Loucy (cell line): Measurements from ENCODE around the gene PHF20.

ENCODE experiments used
- H2AFZ ChIP-seq: fragments of 200-600 bp; sonication (generic); 2 replicates; pipeline ENCODE4 v1.6.0; 2016; ENCODE audit warnings: antibody characterized with exemption, mild to moderate bottlenecking, low read length, moderate library complexity
- H3F3A ChIP-seq: fragments of 200-600 bp; 2 replicates; pipeline ENCODE4 v1.6.0; 2016; ENCODE audit warnings: antibody characterized with exemption, low read depth, mild to moderate bottlenecking
- H3K27me3 ChIP-seq: fragments of 200-600 bp; sonication (generic); 2 replicates; pipeline ENCODE4 v1.6.1; 2014; ENCODE audit warnings: low read length, mild to moderate bottlenecking; ENCODE audit not compliant: insufficient read depth, poor library complexity, severe bottlenecking
- H3K36me3 ChIP-seq: fragments of 200-600 bp; sonication (generic); 2 replicates; pipeline ENCODE4 v1.6.1; 2016; ENCODE audit warnings: low read length; ENCODE audit not compliant: insufficient read depth
- H3K4me1 ChIP-seq: fragments of 200-600 bp; sonication (generic); 2 replicates; pipeline ENCODE4 v1.5.1; 2014; ENCODE audit warnings: low read length, mild to moderate bottlenecking; ENCODE audit not compliant: insufficient read depth, poor library complexity, severe bottlenecking
- H3K4me2 ChIP-seq: fragments of 200-600 bp; sonication (generic); 2 replicates; pipeline ENCODE4 v1.6.0; 2014; ENCODE audit warnings: antibody characterized with exemption, low read length, low read depth, mild to moderate bottlenecking; ENCODE audit not compliant: poor library complexity, severe bottlenecking
- H3K4me3 ChIP-seq: fragments of 200-600 bp; sonication (generic); 2 replicates; pipeline ENCODE4 v1.5.1; 2014; ENCODE audit warnings: low read length, mild to moderate bottlenecking, mixed read lengths; ENCODE audit not compliant: poor library complexity, severe bottlenecking
- H3K79me2 ChIP-seq: fragments of 200-600 bp; sonication (generic); 2 replicates; pipeline ENCODE4 v1.6.1; 2014; ENCODE audit warnings: low read length; ENCODE audit not compliant: insufficient read depth
- H3K9ac ChIP-seq: fragments of 200-600 bp; sonication (generic); 2 replicates; pipeline ENCODE4 v1.6.0; 2014; ENCODE audit warnings: mild to moderate bottlenecking, low read depth, low read length, moderate library complexity; ENCODE audit not compliant: poor library complexity, severe bottlenecking
- H3K9me2 ChIP-seq: fragments of 200-600 bp; sonication (generic); replicated peaks from 2 replicates; pipeline ENCODE4 v1.6.1; 2016; ENCODE audit warnings: low read depth, low read length, mixed read lengths
- H3K9me3 ChIP-seq: fragments of 200-600 bp; sonication (generic); 2 replicates; pipeline ENCODE4 v1.6.1; 2014; ENCODE audit warnings: mild to moderate bottlenecking, antibody characterized with exemption, low read length, low read depth; ENCODE audit not compliant: insufficient read depth
- H4K20me1 ChIP-seq: fragments of 200-600 bp; sonication (generic); 2 replicates; pipeline ENCODE4 v1.6.0; 2014; ENCODE audit warnings: antibody characterized with exemption, low read length, mild to moderate bottlenecking; ENCODE audit not compliant: insufficient read depth, poor library complexity, severe bottlenecking
- CTCF ChIP-seq: fragments of 200-600 bp; sonication (generic); conservative IDR thresholded peaks from 2 replicates; pipeline ENCODE4 v1.5.1; 2014; ENCODE audit warnings: mild to moderate bottlenecking, antibody characterized with exemption, low read length
- EZH2phosphoT487 ChIP-seq: fragments of 200-600 bp; IDR thresholded peaks from 2 replicates; pipeline ENCODE4 v1.6.1; 2018; ENCODE audit warnings: antibody characterized with exemption, mild to moderate bottlenecking, moderate library complexity, borderline replicate concordance

Gene PHF20

GRCh38 chr20:35788796-35789195 is 17.0 kb downstream of the PHF20 start:
- H3K9me2 ChIP-seq = no peaks in the 10 kb centered on the region
- peaks cover 39% of the 10 kb centered on the region; the same call in 1 of the 2 replicates for H3K79me2 ChIP-seq
- no peak overlapping the region for H3K4me3 ChIP-seq
- H3K9ac ChIP-seq = no peak overlapping the region
- no peaks in the 10 kb centered on the region for H3K9me3 ChIP-seq
- TF ChIP-seq EZH2phosphoT487 = no peak
- no peak for TF ChIP-seq CTCF
- H3K4me1 ChIP-seq = no peaks in the 10 kb centered on the region
- no peaks in the 10 kb centered on the region for H3K36me3 ChIP-seq
- no peaks in the 10 kb centered on the region for H3F3A ChIP-seq
- no peak overlapping the region for H2AFZ ChIP-seq
- no peak overlapping the region for H3K4me2 ChIP-seq
- no peaks in the 10 kb centered on the region for H3K27me3 ChIP-seq
- no peaks in the 10 kb centered on the region for H4K20me1 ChIP-seq

- Histone ChIP-seq H3K9me3 (no peaks in the 10 kb centered on the region), H3K9me2 (no peaks in the 10 kb centered on the region), H3K9ac (no peak overlapping the region), H3K79me2 (peaks cover 34% of the 10 kb centered on the region; the same call in 1 of the 2 replicates), H3K4me2 (no peak overlapping the region), H3K27me3 (no peaks in the 10 kb centered on the region), H4K20me1 (peaks cover 2% of the 10 kb centered on the region), H3K36me3 (no peaks in the 10 kb centered on the region), H3F3A (no peaks in the 10 kb centered on the region), H3K4me1 (no peaks in the 10 kb centered on the region), H3K4me3 (no peak overlapping the region), H2AFZ (no peak overlapping the region)
- no peak for TF ChIP-seq EZH2phosphoT487
- TF ChIP-seq CTCF = no peak
Observed at GRCh38 chr20:35791097-35791496, 19.3 kb downstream of the PHF20 start.

- peaks cover 32% of the 10 kb centered on the region for H3K79me2 ChIP-seq
- TF ChIP-seq EZH2phosphoT487 (no peak), CTCF (no peak)
- no peak overlapping the region for H3K4me3 ChIP-seq
- peaks cover 7% of the 10 kb centered on the region for H4K20me1 ChIP-seq
- no peaks in the 10 kb centered on the region for H3K4me1 ChIP-seq
- H3K4me2 ChIP-seq = no peak overlapping the region
- no peaks in the 10 kb centered on the region for H3K9me3 ChIP-seq
- H3K36me3 ChIP-seq = no peaks in the 10 kb centered on the region
- H3F3A ChIP-seq = no peaks in the 10 kb centered on the region
- H3K27me3 ChIP-seq = no peaks in the 10 kb centered on the region
- H3K9ac ChIP-seq = no peak overlapping the region
- H2AFZ ChIP-seq = no peak overlapping the region
- H3K9me2 ChIP-seq = no peaks in the 10 kb centered on the region
Observed at GRCh38 chr20:35791821-35792220, 20.0 kb downstream of the PHF20 start.
